Body of pancreas (tissue), 4 donors: ENCODE results near the gene ANKRD44. TPM values are rescaled to one million over a fixed set of nuclear protein-coding genes. Genes with fewer than 3 reads are reported as not detected.

Experiments used
- ATAC-seq: fragments of 150-250 bp; one replicate; pipeline ENCODE4 v1.9.1; 2016
- DNase-seq, 4 donors: peaks; one replicate each; pipeline ENCODE4 v3.0.0-alpha.2; 2019
- H3K27ac ChIP-seq, 4 donors: fragments of 200-600 bp; sonication (generic); 1 replicate in 3 of 4; 2 replicates in 1 of 4; pipeline versions ENCODE4 v1.5.1 to v1.6.1; 2016 to 2019; ENCODE audit warnings: mild to moderate bottlenecking in 1 of 4, mixed read lengths in 1 of 4, moderate library complexity in 1 of 4
- H3K27me3 ChIP-seq, 2 donors: fragments of 200-600 bp; sonication (generic); one replicate each; pipeline ENCODE4 v1.6.0; 2016; ENCODE audit warnings: mild to moderate bottlenecking in 1 of 2
- H3K36me3 ChIP-seq, 2 donors: fragments of 200-600 bp; sonication (generic); replicated peaks in 1 of 2; 2 replicates each; pipeline ENCODE4 v1.5.1; 2016; ENCODE audit warnings: low read depth in 2 of 2; ENCODE audit not compliant: insufficient read depth in 1 of 2
- H3K4me1 ChIP-seq: fragments of 200-600 bp; sonication (generic); one replicate; pipeline ENCODE4 v1.6.0; 2016
- H3K4me3 ChIP-seq, 2 donors: fragments of 200-600 bp; sonication (generic); 1 replicate in 1 of 2; 2 replicates in 1 of 2; pipeline ENCODE4 v1.5.1; 2016 to 2019
- H3K9me3 ChIP-seq, 3 donors: fragments of 200-600 bp; sonication (generic); 1 replicate in 2 of 3; 2 replicates in 1 of 3; pipeline ENCODE4 v1.5.1; 2016
- POLR2A ChIP-seq, 3 donors: fragments of 450-650 bp; IDR thresholded peaks; one replicate each; pipeline ENCODE4 v1.6.1; 2016; ENCODE audit warnings: antibody characterized with exemption in 3 of 3, mild to moderate bottlenecking in 2 of 3
- WGBS, 2 donors: methylation state at CpG; one replicate each; pipeline ENCODE4 v1.1.5; 2017; 5-methylcytosine and 5-hydroxymethylcytosine counted together
- intact Hi-C: fragments of 100-400 bp; cut with DNase I; formaldehyde crosslinking; loops from one replicate; pipeline ENCODE4 v1.15.1; 2023
- total RNA-seq, 2 donors: library from RNA; depleted of rRNA; stranded (reverse); fragments of >200 nt; gene quantifications; one replicate each; pipeline ENCODE4 v1.1.0, GENCODE V29; 2016
- TF ChIP-seq, protein P1 (sequence below), 7 experiments: fragments of 450-650 bp in 4 of 7; fragments of 200-600 bp in 3 of 7; sonication (generic) in 3 of 7; IDR thresholded peaks; one replicate each; pipeline ENCODE4 v1.5.1; 2016 to 2019; ENCODE audit warnings: antibody characterized with exemption in 7 of 7

Gene ANKRD44
- total RNA-seq, 2 donors from 2014 or later = 12.2 TPM

DNA sequence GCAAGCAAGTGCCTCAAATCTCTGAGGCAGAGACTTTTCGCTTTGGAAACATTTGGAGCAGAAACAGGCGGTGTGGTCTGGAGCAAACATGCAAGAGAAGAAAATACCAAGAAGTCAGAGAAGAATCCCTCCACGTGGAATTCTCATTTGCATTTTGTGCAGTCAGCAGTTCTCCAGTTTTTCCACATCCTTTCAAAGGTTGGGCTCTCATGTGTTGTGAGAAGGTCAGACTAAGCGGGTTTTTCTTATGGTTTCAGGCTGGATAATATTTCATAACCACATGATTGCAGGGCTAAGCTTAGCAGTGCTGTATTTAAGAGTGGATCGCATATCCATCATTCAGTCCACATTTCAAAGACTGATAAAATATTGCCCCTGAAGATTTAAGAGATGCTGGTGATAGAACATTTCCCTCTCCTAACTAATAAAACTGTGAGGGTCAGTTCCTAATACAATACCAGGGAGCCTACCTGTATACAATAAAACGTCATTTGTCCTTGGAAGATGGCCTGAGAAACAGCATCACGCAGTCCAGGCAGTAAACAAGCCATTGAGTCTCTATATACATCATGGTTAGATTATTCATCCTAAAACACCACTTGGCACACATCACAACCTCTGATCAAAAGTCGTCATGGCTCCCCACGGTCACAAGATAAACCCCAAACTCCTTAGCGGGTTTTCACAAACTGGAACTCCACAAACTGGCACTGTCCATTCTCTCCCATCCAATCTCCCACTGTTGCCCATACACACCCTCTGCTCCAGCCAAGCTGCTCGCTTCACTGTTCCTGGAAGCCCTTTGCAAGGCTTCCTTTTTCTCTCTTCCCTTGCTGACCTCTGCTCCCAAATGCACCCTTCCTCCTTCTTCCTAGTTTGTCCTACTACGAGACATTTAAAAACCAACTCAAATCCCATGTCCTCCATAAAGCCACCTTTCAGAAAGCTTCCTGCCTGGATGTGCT is 31.5 kb downstream of the ANKRD44 start:
- intact Hi-C loops = no loop called here
- ATAC-seq (no peak), DNase-seq (no peak)
- Histone ChIP-seq H3K4me1 (peaks cover 2% of the 10 kb centered on the region), H3K4me3 (no peak overlapping the region), H3K9me3 (no peaks in the 10 kb centered on the region), H3K27me3 (no peaks in the 10 kb centered on the region), H3K36me3 (no peaks in the 10 kb centered on the region), H3K27ac (no peak overlapping the region)
- TF ChIP-seq, protein P1, sequence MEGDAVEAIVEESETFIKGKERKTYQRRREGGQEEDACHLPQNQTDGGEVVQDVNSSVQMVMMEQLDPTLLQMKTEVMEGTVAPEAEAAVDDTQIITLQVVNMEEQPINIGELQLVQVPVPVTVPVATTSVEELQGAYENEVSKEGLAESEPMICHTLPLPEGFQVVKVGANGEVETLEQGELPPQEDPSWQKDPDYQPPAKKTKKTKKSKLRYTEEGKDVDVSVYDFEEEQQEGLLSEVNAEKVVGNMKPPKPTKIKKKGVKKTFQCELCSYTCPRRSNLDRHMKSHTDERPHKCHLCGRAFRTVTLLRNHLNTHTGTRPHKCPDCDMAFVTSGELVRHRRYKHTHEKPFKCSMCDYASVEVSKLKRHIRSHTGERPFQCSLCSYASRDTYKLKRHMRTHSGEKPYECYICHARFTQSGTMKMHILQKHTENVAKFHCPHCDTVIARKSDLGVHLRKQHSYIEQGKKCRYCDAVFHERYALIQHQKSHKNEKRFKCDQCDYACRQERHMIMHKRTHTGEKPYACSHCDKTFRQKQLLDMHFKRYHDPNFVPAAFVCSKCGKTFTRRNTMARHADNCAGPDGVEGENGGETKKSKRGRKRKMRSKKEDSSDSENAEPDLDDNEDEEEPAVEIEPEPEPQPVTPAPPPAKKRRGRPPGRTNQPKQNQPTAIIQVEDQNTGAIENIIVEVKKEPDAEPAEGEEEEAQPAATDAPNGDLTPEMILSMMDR (IDR thresholded peaks at IDR 0.05) = no peak
- no peak for TF ChIP-seq POLR2A (IDR thresholded peaks at IDR 0.05)
- 78 to 83% methylated on average over 12 of the region's 12 CpGs for WGBS, 2 donors

DNA sequence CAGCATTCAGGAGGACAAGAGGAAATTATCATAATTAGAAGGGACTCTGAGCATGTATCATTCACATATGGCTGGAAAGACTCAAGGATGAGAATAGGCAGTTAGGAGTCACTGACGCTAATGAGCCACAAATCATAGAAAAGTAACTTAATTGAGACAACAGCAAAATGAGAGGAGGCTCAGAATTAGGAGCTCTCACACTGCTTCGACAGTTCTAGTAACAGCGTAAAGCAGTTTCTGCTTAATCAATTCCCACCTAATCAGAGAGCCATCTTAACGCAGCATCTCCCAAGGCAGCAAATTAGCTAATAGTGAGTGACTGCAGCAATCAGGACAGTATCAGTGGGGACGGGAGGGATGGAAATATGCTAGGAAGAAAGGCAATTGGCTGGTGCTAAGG is 32.8 kb downstream of the ANKRD44 start:
- no peaks in the 10 kb centered on the region for H3K9me3 ChIP-seq
- intact Hi-C loops = no loop called here
- ATAC-seq (no peak), DNase-seq (no peak)
- H3K27me3 ChIP-seq = no peaks in the 10 kb centered on the region
- H3K4me1 ChIP-seq = peaks cover 12% of the 10 kb centered on the region
- 73 to 79% methylated on average over 5 of the region's 5 CpGs for WGBS, 2 donors
- H3K4me3 ChIP-seq = no peak overlapping the region
- no peaks in the 10 kb centered on the region for H3K36me3 ChIP-seq
- no peak for TF ChIP-seq POLR2A (IDR thresholded peaks at IDR 0.05)
- TF ChIP-seq, protein P1 (IDR thresholded peaks at IDR 0.05) = no peak
- no peak overlapping the region for H3K27ac ChIP-seq

DNA sequence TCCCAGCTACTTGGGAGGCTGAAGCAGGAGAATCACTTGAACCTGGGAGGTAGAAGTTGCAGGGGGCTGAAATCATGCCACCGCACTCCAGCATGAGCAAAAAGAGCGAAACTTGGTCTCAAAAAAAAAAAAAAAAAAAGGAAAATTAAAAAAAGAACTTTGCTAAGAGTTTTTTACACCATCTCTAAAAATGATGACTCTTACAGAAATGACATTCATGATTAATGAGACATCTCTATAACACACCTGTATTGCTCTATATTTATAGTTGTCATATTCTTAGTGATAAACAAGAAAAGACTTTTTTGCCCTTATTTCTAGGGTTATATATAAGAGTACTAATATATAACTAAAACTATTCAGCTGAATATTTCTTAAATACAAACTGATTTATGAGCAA is 34.4 kb downstream of the ANKRD44 start:
- no peak for DNase-seq
- H3K27ac ChIP-seq = no peak overlapping the region
- H3K27me3 ChIP-seq = no peaks in the 10 kb centered on the region
- H3K4me3 ChIP-seq = no peak overlapping the region
- intact Hi-C loops = no loop called here
- WGBS, 2 donors = 97 to 98% methylated on average over 2 of the region's 2 CpGs
- H3K9me3 ChIP-seq = no peaks in the 10 kb centered on the region
- H3K4me1 ChIP-seq = peaks cover 12% of the 10 kb centered on the region
- no peak for ATAC-seq
- TF ChIP-seq, protein P1 (IDR thresholded peaks at IDR 0.05) = no peak
- TF ChIP-seq POLR2A (IDR thresholded peaks at IDR 0.05) = no peak
- H3K36me3 ChIP-seq = no peaks in the 10 kb centered on the region

DNA sequence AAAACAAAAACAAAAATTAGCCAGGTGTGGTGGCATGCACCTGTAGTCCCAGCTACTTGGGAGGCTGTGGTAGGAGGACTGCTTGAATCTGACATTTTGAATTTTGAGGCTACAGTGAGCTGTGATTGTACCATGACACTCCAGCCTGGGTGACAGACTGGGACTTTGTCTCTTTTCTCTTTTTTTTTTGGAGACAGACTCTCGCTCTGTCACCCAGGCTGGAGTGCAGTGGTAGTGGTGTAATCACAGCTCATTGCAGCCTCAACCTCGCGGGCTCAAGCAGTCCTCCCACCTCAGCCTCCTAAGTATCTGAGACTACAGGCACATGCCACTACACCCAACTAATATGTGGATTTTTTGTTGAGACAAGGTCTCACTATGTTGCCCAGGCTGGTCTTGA is 35.6 kb downstream of the ANKRD44 start:
- 96 to 100% methylated on average over 3 of the region's 3 CpGs for WGBS, 2 donors
- no peak for TF ChIP-seq POLR2A (IDR thresholded peaks at IDR 0.05)
- TF ChIP-seq, protein P1 (IDR thresholded peaks at IDR 0.05) = no peak
- H3K9me3 ChIP-seq = no peaks in the 10 kb centered on the region
- no peaks in the 10 kb centered on the region for H3K36me3 ChIP-seq
- ATAC-seq = no peak
- intact Hi-C loops = no loop called here
- H3K4me1 ChIP-seq = peaks cover 13% of the 10 kb centered on the region
- DNase-seq = no peak
- H3K27ac ChIP-seq = no peak overlapping the region
- no peak overlapping the region for H3K4me3 ChIP-seq
- no peaks in the 10 kb centered on the region for H3K27me3 ChIP-seq
